Measurements from ENCODE around the gene NEGR1.

DNA sequence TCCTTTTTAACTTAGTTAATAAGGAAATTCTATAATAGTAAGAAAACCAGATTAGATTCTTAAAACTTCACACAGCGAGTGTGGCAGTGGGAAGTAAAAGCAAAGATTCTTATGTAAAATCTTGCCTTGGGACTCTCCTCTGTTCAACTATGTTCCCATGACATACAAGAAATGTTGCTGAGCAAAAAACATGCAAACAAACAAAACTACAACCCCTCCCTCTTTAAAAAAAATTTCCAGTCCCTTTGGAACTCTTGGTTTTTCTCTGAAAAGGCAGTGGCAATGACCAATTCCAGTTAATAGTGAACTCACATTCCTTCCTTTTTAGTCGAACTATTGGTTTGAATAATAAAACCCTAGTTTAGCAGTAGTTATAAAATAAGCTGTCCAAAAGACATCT lies 748.4 kb downstream of the NEGR1 start:
- TF ChIP-seq POLR2A (IDR thresholded peaks at IDR 0.05) (no peak), POLR2AphosphoS5 (IDR thresholded peaks at IDR 0.05) (no peak)
- TF ChIP-seq, protein P1, sequence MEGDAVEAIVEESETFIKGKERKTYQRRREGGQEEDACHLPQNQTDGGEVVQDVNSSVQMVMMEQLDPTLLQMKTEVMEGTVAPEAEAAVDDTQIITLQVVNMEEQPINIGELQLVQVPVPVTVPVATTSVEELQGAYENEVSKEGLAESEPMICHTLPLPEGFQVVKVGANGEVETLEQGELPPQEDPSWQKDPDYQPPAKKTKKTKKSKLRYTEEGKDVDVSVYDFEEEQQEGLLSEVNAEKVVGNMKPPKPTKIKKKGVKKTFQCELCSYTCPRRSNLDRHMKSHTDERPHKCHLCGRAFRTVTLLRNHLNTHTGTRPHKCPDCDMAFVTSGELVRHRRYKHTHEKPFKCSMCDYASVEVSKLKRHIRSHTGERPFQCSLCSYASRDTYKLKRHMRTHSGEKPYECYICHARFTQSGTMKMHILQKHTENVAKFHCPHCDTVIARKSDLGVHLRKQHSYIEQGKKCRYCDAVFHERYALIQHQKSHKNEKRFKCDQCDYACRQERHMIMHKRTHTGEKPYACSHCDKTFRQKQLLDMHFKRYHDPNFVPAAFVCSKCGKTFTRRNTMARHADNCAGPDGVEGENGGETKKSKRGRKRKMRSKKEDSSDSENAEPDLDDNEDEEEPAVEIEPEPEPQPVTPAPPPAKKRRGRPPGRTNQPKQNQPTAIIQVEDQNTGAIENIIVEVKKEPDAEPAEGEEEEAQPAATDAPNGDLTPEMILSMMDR (IDR thresholded peaks at IDR 0.05): no peak

All from upper lobe of left lung (tissue), 4 donors.